ENCODE measurements around the gene PLCL2. TPM values are rescaled to one million over a fixed set of nuclear protein-coding genes. Genes with fewer than 3 reads are reported as not detected.

The PLCL2 gene
- total and polyA plus RNA-seq, 10 of the 15 experiments (the other 5 are each of a cell fraction or from before 2014, with no cell fraction given) = 7.5 to 37.3 (median 21.7) TPM

DNA sequence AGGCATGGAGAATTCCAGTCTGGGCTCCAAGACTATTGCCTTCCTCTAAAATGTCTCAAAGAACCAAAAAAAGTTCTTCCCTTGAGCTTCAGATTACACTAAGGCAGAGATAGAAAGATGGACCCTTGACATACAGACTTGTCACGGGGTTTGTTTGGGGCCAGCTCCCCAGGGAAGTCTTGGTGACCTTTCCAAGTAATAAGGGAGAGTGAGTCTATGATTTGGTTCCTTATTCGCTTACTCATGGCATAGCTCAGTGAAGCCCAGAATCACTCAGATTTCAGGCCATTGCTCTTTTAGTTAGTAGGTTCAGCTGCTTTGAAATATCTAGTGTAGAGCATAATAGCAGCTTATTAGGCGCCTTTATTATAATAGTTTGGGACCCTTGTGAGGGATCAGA lies 90.3 kb downstream of the PLCL2 start (continued):
- TF ChIP-seq YY1 (IDR thresholded peaks at IDR 0.05; ENCODE audit: low read depth, low read length) (no peak), CREB1 (IDR thresholded peaks at IDR 0.05; ENCODE audit: low read depth) (no peak), HDAC2 (IDR thresholded peaks at IDR 0.05) (no peak)

GRCh38 chr3:16978234-16978920 lies 93.6 kb downstream of the PLCL2 start:
- CTCF ChIA-PET = interaction anchor here (0.5 kb wide), 1 partner anchor 198 kb away, joined by 3 read pairs; no protein-coding TSS in a partner anchor
- WGBS (ENCODE audit: insufficient coverage, insufficient replicate concordance, low lambda C conversion rate, missing lambda C conversion rate) = 98% methylated on average over 4 of the region's 4 CpGs
- in situ Hi-C loops (cut with MboI) = no loop called here

GRCh38 chr3:16978921-16979271 lies 94.1 kb downstream of the PLCL2 start:
- Histone ChIP-seq H3K9me3 (replicated peaks; ENCODE audit: control insufficient read depth, insufficient read depth, low read length) (peaks cover 4% of the 10 kb centered on the region; the same call in 2 of the 3 replicates), H3K9ac (ENCODE audit: control insufficient read depth, insufficient read depth, low read length) (no peak overlapping the region), H3K36me3 (ENCODE audit: control insufficient read depth in 2 of 2, insufficient read depth in 2 of 2, low read length in 1 of 2) (no peaks in the 10 kb centered on the region), H4K20me1 (ENCODE audit: control insufficient read depth, insufficient read depth) (no peaks in the 10 kb centered on the region), H2AFZ (ENCODE audit: control insufficient read depth, low read depth, low read length) (no peak overlapping the region), H3K4me1 (ENCODE audit: control insufficient read depth, insufficient read depth, low read length) (no peaks in the 10 kb centered on the region), H3K27me3 (replicated peaks in 1 of 2; ENCODE audit: control insufficient read depth in 2 of 2, insufficient read depth in 2 of 2, low read length in 1 of 2) (no peaks in the 10 kb centered on the region), H3K27ac (ENCODE audit: control insufficient read depth, insufficient read depth) (no peak overlapping the region), H3K4me3 (no peak overlapping the region), H3K79me2 (ENCODE audit: control insufficient read depth, insufficient read depth, low read length) (peaks cover 28% of the 10 kb centered on the region), H3K4me2 (ENCODE audit: control insufficient read depth, insufficient read depth) (no peak overlapping the region)
- ATAC-seq = no peak
- intact Hi-C loops (cut with micrococcal nuclease; ENCODE audit: unreplicated experiment) (no loop called here), in situ Hi-C loops (cut with MboI) (no loop called here)
- ChIA-PET SMC1A (ENCODE audit: uncharacterized antibody, unreplicated experiment) (no interaction called here), CTCF (interaction anchor here (0.5 kb wide), 1 partner anchor 197 kb away, joined by 3 read pairs; no protein-coding TSS in a partner anchor), RAD21 (ENCODE audit: unreplicated experiment) (no interaction called here), POLR2A (interaction anchor here (1.0 kb wide), 1 partner anchor 51 kb away, joined by 3 read pairs; no protein-coding TSS in a partner anchor)
- FAIRE-seq = no peak
- 98% methylated on average over 3 of the region's 3 CpGs for WGBS (ENCODE audit: insufficient coverage, insufficient replicate concordance, low lambda C conversion rate, missing lambda C conversion rate)
- no peak for DNase-seq (ENCODE audit: low read depth, low spot score)
- no TSS peak for BruUV-seq (replicated peaks)
- no peak for TF ChIP-seq SPI1 (IDR thresholded peaks at IDR 0.05; ENCODE audit: borderline replicate concordance, insufficient read depth, low read depth, low read length)
- TF ChIP-seq KDM1A (IDR thresholded peaks at IDR 0.05; ENCODE audit: borderline replicate concordance) = no peak
- TF ChIP-seq MTA2 (IDR thresholded peaks at IDR 0.05; ENCODE audit: low read depth) = no peak
- TF ChIP-seq NR2C2 (IDR thresholded peaks at IDR 0.05; ENCODE audit: borderline replicate concordance, control insufficient read depth, insufficient read length, low read depth) = no peak
- no peak for TF ChIP-seq CTCF (IDR thresholded peaks at IDR 0.05 in 2 of 3, conservative IDR thresholded peaks at IDR 0.05 in 1 of 3; ENCODE audit: control insufficient read depth in 2 of 3, extremely low read depth in 1 of 3, insufficient read depth in 1 of 3, low read depth in 3 of 3, low read length in 3 of 3)
- TF ChIP-seq ZNF622 (IDR thresholded peaks at IDR 0.05) = no peak
- TF ChIP-seq NBN (IDR thresholded peaks at IDR 0.05) = no peak
- no peak for TF ChIP-seq CEBPB (IDR thresholded peaks at IDR 0.05; ENCODE audit: borderline replicate concordance in 1 of 2, low read depth in 2 of 2, low read length in 2 of 2)
- no peak for TF ChIP-seq BMI1 (IDR thresholded peaks at IDR 0.05; ENCODE audit: borderline replicate concordance)

More at GRCh38 chr3:16978234-16978920, 93.6 kb downstream of the PLCL2 start:
- peaks cover 4% of the 10 kb centered on the region; the same call in 2 of the 3 replicates for H3K9me3 ChIP-seq (replicated peaks; ENCODE audit: control insufficient read depth, insufficient read depth, low read length)
- no TSS peak for BruUV-seq (replicated peaks)
- intact Hi-C loops (cut with micrococcal nuclease; ENCODE audit: unreplicated experiment) = no loop called here
- ChIA-PET RAD21 (ENCODE audit: unreplicated experiment) (no interaction called here), SMC1A (ENCODE audit: uncharacterized antibody, unreplicated experiment) (no interaction called here), POLR2A (interaction anchor here (1.0 kb wide), 1 partner anchor 50 kb away, joined by 3 read pairs; no protein-coding TSS in a partner anchor)
- H3K79me2 ChIP-seq (ENCODE audit: control insufficient read depth, insufficient read depth, low read length) = peaks cover 30% of the 10 kb centered on the region
- H3K4me2 ChIP-seq (ENCODE audit: control insufficient read depth, insufficient read depth) = no peak overlapping the region
- no peak overlapping the region for H3K27ac ChIP-seq (ENCODE audit: control insufficient read depth, insufficient read depth)
- FAIRE-seq (no peak), DNase-seq (ENCODE audit: low read depth, low spot score) (no peak), ATAC-seq (no peak)
- no peaks in the 10 kb centered on the region for H3K27me3 ChIP-seq (replicated peaks in 1 of 2; ENCODE audit: control insufficient read depth in 2 of 2, insufficient read depth in 2 of 2, low read length in 1 of 2)
- H3K4me1 ChIP-seq (ENCODE audit: control insufficient read depth, insufficient read depth, low read length) = no peaks in the 10 kb centered on the region
- H3K36me3 ChIP-seq (ENCODE audit: control insufficient read depth in 2 of 2, insufficient read depth in 2 of 2, low read length in 1 of 2) = no peaks in the 10 kb centered on the region
- no peak overlapping the region for H3K4me3 ChIP-seq
- no peak for TF ChIP-seq ZZZ3 (IDR thresholded peaks at IDR 0.05; ENCODE audit: control insufficient read depth, insufficient read length, low read depth)
- TF ChIP-seq ZNF207 (IDR thresholded peaks at IDR 0.05; ENCODE audit: borderline replicate concordance) = no peak
- TF ChIP-seq NFYB (IDR thresholded peaks at IDR 0.05; ENCODE audit: insufficient read depth, low read depth, low read length) = no peak
- no peak for TF ChIP-seq ZNF274 (IDR thresholded peaks at IDR 0.05; ENCODE audit: insufficient read depth, insufficient read length)
- no peak for TF ChIP-seq DPF2 (IDR thresholded peaks at IDR 0.05)
- no peak for TF ChIP-seq EGR1 (IDR thresholded peaks at IDR 0.05; ENCODE audit: borderline replicate concordance in 1 of 2, low read depth in 2 of 2, low read length in 2 of 2)
- no peak overlapping the region for H2AFZ ChIP-seq (ENCODE audit: control insufficient read depth, low read depth, low read length)
- H3K9ac ChIP-seq (ENCODE audit: control insufficient read depth, insufficient read depth, low read length) = no peak overlapping the region
- no peaks in the 10 kb centered on the region for H4K20me1 ChIP-seq (ENCODE audit: control insufficient read depth, insufficient read depth)

Measured in GM12878 (cell line).